K562 (cell line): ENCODE results near the gene PPP1R3E. TPM values are rescaled to one million over a fixed set of nuclear protein-coding genes. Genes with fewer than 3 reads are reported as not detected.

Experiments
- ARID1B ChIP-seq: fragments of 450-650 bp; IDR thresholded peaks from 2 replicates; pipeline ENCODE4 v1.6.1; 2016; ENCODE audit warnings: antibody characterized with exemption, mild to moderate bottlenecking, inconsistent platforms
- CREB3L1 ChIP-seq: fragments of 450-650 bp; IDR thresholded peaks from 2 replicates; pipeline ENCODE4 v1.6.1; 2014; ENCODE audit warnings: low read depth, mild to moderate bottlenecking, moderate library complexity, borderline replicate concordance
- FOXJ3 ChIP-seq: sonication (generic); formaldehyde crosslinking; IDR thresholded peaks from 2 replicates; pipeline ENCODE4 v1.4.0; 2020; ENCODE audit warnings: mild to moderate bottlenecking, missing genetic modification reagents
- JUND ChIP-seq, 2 experiments: IDR thresholded peaks; 2 replicates in 1 of 2; 3 replicates in 1 of 2; pipeline ENCODE4 v1.6.1; 2011; ENCODE audit warnings: borderline replicate concordance in 2 of 2, low read depth in 2 of 2, low read length in 2 of 2, improper control_type of control experiment in 1 of 2, missing biosample characterization in 1 of 2, missing genetic modification characterization in 1 of 2, missing genetic modification reagents in 1 of 2
- MEF2D ChIP-seq: conservative IDR thresholded peaks from 2 replicates; pipeline ENCODE4 v1.6.1; 2016; ENCODE audit warnings: low read depth, missing genetic modification characterization, missing compliant biosample characterization
- MYNN ChIP-seq, 2 experiments: sonication (generic); formaldehyde crosslinking in 1 of 2; IDR thresholded peaks; 2 replicates each; pipeline versions ENCODE4 v1.5.0 to v1.6.1; 2016 to 2020; ENCODE audit warnings: antibody characterized with exemption in 1 of 2, missing genetic modification reagents in 1 of 2
- NCOA1 ChIP-seq: fragments of 450-650 bp; IDR thresholded peaks from 2 replicates; pipeline ENCODE4 v1.6.1; 2016; ENCODE audit warnings: low read depth
- POLR2B ChIP-seq: fragments of 450-650 bp; IDR thresholded peaks from 2 replicates; pipeline ENCODE4 v1.6.1; 2018; ENCODE audit warnings: low read depth; ENCODE audit not compliant: partially characterized antibody
- RB1 ChIP-seq: fragments of 450-650 bp; IDR thresholded peaks from 2 replicates; pipeline ENCODE4 v1.6.1; 2017; ENCODE audit warnings: low read depth, mild to moderate bottlenecking
- REST ChIP-seq, 2 experiments: fragments of 450-650 bp; formaldehyde crosslinking in 1 of 2; IDR thresholded peaks; 2 replicates each; pipeline versions ENCODE4 v1.4.0 to v1.6.1; 2014 to 2020; ENCODE audit warnings: mild to moderate bottlenecking in 2 of 2, borderline replicate concordance in 1 of 2, low read depth in 1 of 2
- SMARCC2 ChIP-seq: fragments of 450-650 bp; IDR thresholded peaks from 2 replicates; pipeline ENCODE4 v1.6.1; 2017; ENCODE audit warnings: antibody characterized with exemption, moderate library complexity, mild to moderate bottlenecking, low read depth
- STAT5A ChIP-seq: IDR thresholded peaks from 2 replicates; pipeline ENCODE4 v1.6.1; 2012; ENCODE audit warnings: low read length, inconsistent platforms, borderline replicate concordance
- TOE1 ChIP-seq, 2 experiments: fragments of 450-650 bp in 1 of 2; sonication (generic) in 1 of 2; formaldehyde crosslinking in 1 of 2; IDR thresholded peaks; 2 replicates each; pipeline versions ENCODE4 v1.7.1 to v1.8.0; 2016 to 2022; ENCODE audit warnings: borderline replicate concordance in 2 of 2, mild to moderate bottlenecking in 2 of 2, antibody characterized with exemption in 1 of 2, inconsistent platforms in 1 of 2, low read depth in 1 of 2, missing genetic modification reagents in 1 of 2, moderate library complexity in 1 of 2
- YBX1 ChIP-seq: fragments of 450-650 bp; IDR thresholded peaks from 2 replicates; pipeline ENCODE4 v1.7.1; 2016; ENCODE audit warnings: mild to moderate bottlenecking
- ZBTB7A ChIP-seq: IDR thresholded peaks from 2 replicates; pipeline ENCODE4 v1.6.1; 2011; ENCODE audit warnings: low read depth, mild to moderate bottlenecking, low read length, moderate library complexity, borderline replicate concordance; ENCODE audit not compliant: control insufficient read depth
- ZFX ChIP-seq: sonication (generic); formaldehyde crosslinking; IDR thresholded peaks from 2 replicates; pipeline ENCODE4 v1.8.0; 2022; ENCODE audit warnings: mild to moderate bottlenecking, missing genetic modification reagents, moderate library complexity
- polyA plus RNA-seq, 8 experiments: library from polyadenylated mRNA; depleted of rRNA in 4 of 8; stranded (reverse) in 5 of 8; unstranded in 3 of 8; fragments of >200 nt; fragmentation: Nextera tagmentation in 2 of 8; fragmentation: Illumina TruSeq in 1 of 8; extraction: Ambion mirVana in 2 of 8; extraction: Trizol in 1 of 8; gene quantifications; 2 replicates each; pipeline versions ENCODE4 v1.2.1 to v1.2.3, GENCODE V29; 2011 to 2014; ENCODE audit warnings: inconsistent platforms in 1 of 8, missing spikeins in 1 of 8
- total RNA-seq, 7 experiments: library from RNA; depleted of rRNA in 6 of 7; stranded (reverse); fragments of >200 nt in 6 of 7; fragmentation: Illumina TruSeq in 2 of 7; extraction: Trizol in 2 of 7; gene quantifications; 2 replicates each; pipeline versions ENCODE4 v1.2.1 to v1.2.3, GENCODE V29; 2011 to 2021; ENCODE audit warnings: low replicate concordance in 1 of 7

The PPP1R3E gene
- total and polyA plus RNA-seq, 9 of the 15 experiments (the other 6 are each of a cell fraction or from before 2014, with no cell fraction given), result 3.2 to 18.4 (median 7.6) TPM

GRCh38 chr14:23294734-23295561 lies 7.7 kb downstream of the PPP1R3E start (continued):
- TF ChIP-seq REST (IDR thresholded peaks at IDR 0.05; ENCODE audit: borderline replicate concordance) (peak; percentile 62; the same call in 1 of the 2 replicates), REST (CRISPR knock-in tag; IDR thresholded peaks at IDR 0.05; ENCODE audit: low read depth) (no peak), CREB3L1 (no peak), ARID1B (peak; percentile 71), MYNN (IDR thresholded peaks at IDR 0.05) (no peak), MYNN (CRISPR knock-in tag; IDR thresholded peaks at IDR 0.05) (no peak), JUND (IDR thresholded peaks at IDR 0.05; ENCODE audit: borderline replicate concordance, low read depth, low read length) (peak; percentile 59), JUND (tag; IDR thresholded peaks at IDR 0.05; ENCODE audit: borderline replicate concordance, low read depth, low read length) (peak; percentile 38; the same call in 2 of the 3 replicates), YBX1 (no peak), STAT5A (peak; percentile 16; the same call in 1 of the 2 replicates), RB1 (peak; percentile 40; the same call in 1 of the 2 replicates), FOXJ3 (CRISPR knock-in tag) (no peak), MEF2D (tag) (0 out of 2 replicates have a peak, but pooled peaks have one; percentile 16), ZFX (peak; percentile 48), TOE1 (IDR thresholded peaks at IDR 0.05; ENCODE audit: borderline replicate concordance) (0 out of 2 replicates have a peak, but pooled peaks have one; percentile 22), TOE1 (CRISPR knock-in tag; IDR thresholded peaks at IDR 0.05; ENCODE audit: borderline replicate concordance, low read depth) (no peak), ZBTB7A (0 out of 2 replicates have a peak, but pooled peaks have one; percentile 12), SMARCC2 (0 out of 2 replicates have a peak, but pooled peaks have one; percentile 13), NCOA1 (no peak), POLR2B (no peak)
